ENCODE data around the gene TUBGCP3. TPM values are rescaled to one million over a fixed set of nuclear protein-coding genes. Genes with fewer than 3 reads are reported as not detected.

Gene TUBGCP3
- polyA plus RNA-seq, 1 experiment = 15.7 TPM

DNA sequence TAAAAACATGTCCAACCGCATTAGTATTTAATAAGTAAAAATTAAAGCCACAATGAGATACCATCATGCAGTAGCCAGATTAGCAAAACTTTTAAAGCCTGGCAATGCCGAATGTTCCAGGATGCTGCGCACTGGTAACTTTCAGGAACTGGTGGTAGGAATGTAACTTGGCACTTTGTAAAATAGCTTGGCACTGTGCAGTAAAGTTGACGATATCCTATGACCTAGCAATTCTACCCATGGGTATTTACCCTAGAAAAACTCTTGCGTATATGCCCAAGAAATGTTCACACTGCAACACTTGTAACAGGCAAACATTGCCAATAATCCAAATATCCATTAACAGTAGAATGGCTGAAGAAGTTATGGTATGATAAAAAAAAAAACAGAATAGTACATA, 114.1 kb downstream of the TUBGCP3 start:
- Histone ChIP-seq H3K36me3 (ENCODE audit: control insufficient read depth, insufficient read depth, low read length) (no peaks in the 10 kb centered on the region), H3K27me3 (ENCODE audit: control insufficient read depth, insufficient read depth, low read length) (no peaks in the 10 kb centered on the region), H3K4me3 (ENCODE audit: low read depth, low read length) (no peak overlapping the region)
- POLR2A ChIA-PET = no interaction called here
- TF ChIP-seq, protein P1, sequence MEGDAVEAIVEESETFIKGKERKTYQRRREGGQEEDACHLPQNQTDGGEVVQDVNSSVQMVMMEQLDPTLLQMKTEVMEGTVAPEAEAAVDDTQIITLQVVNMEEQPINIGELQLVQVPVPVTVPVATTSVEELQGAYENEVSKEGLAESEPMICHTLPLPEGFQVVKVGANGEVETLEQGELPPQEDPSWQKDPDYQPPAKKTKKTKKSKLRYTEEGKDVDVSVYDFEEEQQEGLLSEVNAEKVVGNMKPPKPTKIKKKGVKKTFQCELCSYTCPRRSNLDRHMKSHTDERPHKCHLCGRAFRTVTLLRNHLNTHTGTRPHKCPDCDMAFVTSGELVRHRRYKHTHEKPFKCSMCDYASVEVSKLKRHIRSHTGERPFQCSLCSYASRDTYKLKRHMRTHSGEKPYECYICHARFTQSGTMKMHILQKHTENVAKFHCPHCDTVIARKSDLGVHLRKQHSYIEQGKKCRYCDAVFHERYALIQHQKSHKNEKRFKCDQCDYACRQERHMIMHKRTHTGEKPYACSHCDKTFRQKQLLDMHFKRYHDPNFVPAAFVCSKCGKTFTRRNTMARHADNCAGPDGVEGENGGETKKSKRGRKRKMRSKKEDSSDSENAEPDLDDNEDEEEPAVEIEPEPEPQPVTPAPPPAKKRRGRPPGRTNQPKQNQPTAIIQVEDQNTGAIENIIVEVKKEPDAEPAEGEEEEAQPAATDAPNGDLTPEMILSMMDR (IDR thresholded peaks at IDR 0.05; ENCODE audit: insufficient read depth, low read depth, low read length) = no peak
- CTCF ChIA-PET = interaction anchor here (1.3 kb wide), 1 partner anchor 30 kb away, joined by 3 read pairs; no protein-coding TSS in a partner anchor
- no peak for DNase-seq (ENCODE audit: low read depth)

DNA sequence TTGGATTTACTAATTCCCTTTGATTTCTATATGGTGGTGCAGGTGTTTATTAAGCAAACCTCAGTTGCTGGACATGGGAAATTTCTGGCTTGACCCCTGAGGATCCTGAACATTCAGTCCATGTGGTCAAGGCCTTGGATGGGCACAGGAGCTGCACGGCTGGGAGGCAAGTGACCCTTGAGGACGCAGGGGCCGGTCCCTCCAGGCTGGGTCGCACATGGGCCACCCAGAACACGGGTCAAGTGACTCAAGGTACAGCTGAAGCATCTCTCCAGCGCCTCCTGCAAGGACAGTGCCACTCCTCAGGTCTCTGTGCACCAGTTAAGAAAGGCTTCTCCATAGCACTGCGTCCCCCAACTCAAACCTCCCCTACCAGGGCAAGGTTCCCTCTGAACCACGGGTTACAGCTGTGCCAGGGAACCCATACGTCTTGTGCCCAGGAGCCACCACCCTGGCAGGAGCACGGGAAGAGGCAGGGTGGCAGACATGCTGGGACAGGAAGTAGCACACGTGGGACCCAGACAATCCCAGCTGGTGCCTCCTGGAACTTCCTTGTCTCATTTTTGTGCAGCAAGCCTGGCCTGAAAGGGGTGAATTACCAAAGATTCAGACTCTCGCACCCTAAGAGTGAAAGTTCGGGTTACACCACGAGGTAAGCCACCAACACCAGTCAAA, 118.7 kb downstream of the TUBGCP3 start:
- ChIA-PET POLR2A (no interaction called here), CTCF (no interaction called here)
- DNase-seq (ENCODE audit: low read depth) = no peak
- Histone ChIP-seq H3K36me3 (ENCODE audit: control insufficient read depth, insufficient read depth, low read length) (no peaks in the 10 kb centered on the region), H3K4me3 (ENCODE audit: low read depth, low read length) (no peak overlapping the region), H3K27me3 (ENCODE audit: control insufficient read depth, insufficient read depth, low read length) (no peaks in the 10 kb centered on the region)
- TF ChIP-seq, protein P1 (IDR thresholded peaks at IDR 0.05; ENCODE audit: insufficient read depth, low read depth, low read length) = no peak

GRCh38 chr13:112468069-112468468, 119.9 kb downstream of the TUBGCP3 start:
- TF ChIP-seq, protein P1 (IDR thresholded peaks at IDR 0.05; ENCODE audit: insufficient read depth, low read depth, low read length) = no peak
- H3K4me3 ChIP-seq (ENCODE audit: low read depth, low read length) = no peak overlapping the region
- ChIA-PET CTCF (no interaction called here), POLR2A (no interaction called here)
- no peaks in the 10 kb centered on the region for H3K36me3 ChIP-seq (ENCODE audit: control insufficient read depth, insufficient read depth, low read length)
- H3K27me3 ChIP-seq (ENCODE audit: control insufficient read depth, insufficient read depth, low read length) = no peaks in the 10 kb centered on the region
- no peak for DNase-seq (ENCODE audit: low read depth)

GRCh38 chr13:112467236-112467635, 120.7 kb downstream of the TUBGCP3 start:
- no peak for DNase-seq (ENCODE audit: low read depth)
- Histone ChIP-seq H3K4me3 (ENCODE audit: low read depth, low read length) (no peak overlapping the region), H3K36me3 (ENCODE audit: control insufficient read depth, insufficient read depth, low read length) (no peaks in the 10 kb centered on the region), H3K27me3 (ENCODE audit: control insufficient read depth, insufficient read depth, low read length) (no peaks in the 10 kb centered on the region)
- CTCF ChIA-PET = no interaction called here
- TF ChIP-seq, protein P1 (IDR thresholded peaks at IDR 0.05; ENCODE audit: insufficient read depth, low read depth, low read length) = no peak
- POLR2A ChIA-PET = no interaction called here

- no peak for DNase-seq (ENCODE audit: low read depth)
- no peaks in the 10 kb centered on the region for H3K27me3 ChIP-seq (ENCODE audit: control insufficient read depth, insufficient read depth, low read length)
- TF ChIP-seq, protein P1 (IDR thresholded peaks at IDR 0.05; ENCODE audit: insufficient read depth, low read depth, low read length) = no peak
- no peak overlapping the region for H3K4me3 ChIP-seq (ENCODE audit: low read depth, low read length)
- ChIA-PET CTCF (no interaction called here), POLR2A (no interaction called here)
- H3K36me3 ChIP-seq (ENCODE audit: control insufficient read depth, insufficient read depth, low read length) = no peaks in the 10 kb centered on the region
Observed at GRCh38 chr13:112466132-112467058, 121.6 kb downstream of the TUBGCP3 start.

Data from BJ (cell line).